ENCODE results near the gene ERC2. TPM values are rescaled to one million over a fixed set of nuclear protein-coding genes. Genes with fewer than 3 reads are reported as not detected.

Gene ERC2
- total RNA-seq, 1 donor from 2014 or later: 0.99 TPM

- no peak overlapping the region for H3K27ac ChIP-seq (replicated peaks)
- H3K4me1 ChIP-seq: no peaks in the 10 kb centered on the region
- intact Hi-C loops (cut with micrococcal nuclease): no loop called here
- no peak overlapping the region for H3K4me3 ChIP-seq
- no peak for TF ChIP-seq CTCF (IDR thresholded peaks at IDR 0.05; ENCODE audit: borderline replicate concordance)
- no peak for DNase-seq
- peaks cover 39% of the 10 kb centered on the region for H3K27me3 ChIP-seq (ENCODE audit: low read depth)
- H3K9me3 ChIP-seq (replicated peaks): no peaks in the 10 kb centered on the region
- no peaks in the 10 kb centered on the region for H3K36me3 ChIP-seq
Observed at GRCh38 chr3:55639896-55640765, 828.1 kb downstream of the ERC2 start.

DNA sequence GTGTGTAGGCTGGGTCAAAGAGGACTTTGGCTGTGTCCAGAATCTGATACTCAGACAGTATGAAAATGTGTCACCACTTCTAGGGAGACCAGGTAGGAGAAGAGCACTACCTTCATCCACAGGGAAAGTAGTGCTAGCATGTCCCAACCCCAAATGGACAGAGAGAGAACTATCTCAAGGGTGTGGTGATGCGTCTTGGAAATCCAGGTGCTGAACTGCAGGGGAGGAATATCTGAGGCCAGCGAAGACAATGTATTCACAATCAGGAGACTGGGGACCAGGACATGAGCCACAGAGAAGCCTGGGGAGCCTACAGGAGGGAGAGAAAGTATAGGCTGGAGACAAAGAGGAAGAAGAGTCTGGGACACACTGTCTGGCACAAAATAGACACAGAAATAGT, 829.1 kb downstream of the ERC2 start:
- Histone ChIP-seq H3K36me3 (no peaks in the 10 kb centered on the region), H3K9me3 (replicated peaks) (no peaks in the 10 kb centered on the region), H3K4me3 (no peak overlapping the region), H3K27me3 (ENCODE audit: low read depth) (peaks cover 39% of the 10 kb centered on the region), H3K27ac (replicated peaks) (no peak overlapping the region), H3K4me1 (no peaks in the 10 kb centered on the region)
- no peak for DNase-seq
- TF ChIP-seq CTCF (IDR thresholded peaks at IDR 0.05; ENCODE audit: borderline replicate concordance): no peak
- intact Hi-C loops (cut with micrococcal nuclease): no loop called here

GRCh38 chr3:55637906-55638638, 830.2 kb downstream of the ERC2 start:
- intact Hi-C loops (cut with micrococcal nuclease): no loop called here
- peaks cover 40% of the 10 kb centered on the region for H3K27me3 ChIP-seq (ENCODE audit: low read depth)
- H3K4me1 ChIP-seq: no peaks in the 10 kb centered on the region
- TF ChIP-seq CTCF (IDR thresholded peaks at IDR 0.05; ENCODE audit: borderline replicate concordance): no peak
- no peaks in the 10 kb centered on the region for H3K9me3 ChIP-seq (replicated peaks)
- no peaks in the 10 kb centered on the region for H3K36me3 ChIP-seq
- no peak overlapping the region for H3K4me3 ChIP-seq
- DNase-seq: no peak
- no peak overlapping the region for H3K27ac ChIP-seq (replicated peaks)

- Histone ChIP-seq H3K9me3 (replicated peaks) (no peaks in the 10 kb centered on the region), H3K27ac (replicated peaks) (no peak overlapping the region), H3K36me3 (no peaks in the 10 kb centered on the region), H3K4me3 (no peak overlapping the region), H3K4me1 (no peaks in the 10 kb centered on the region), H3K27me3 (ENCODE audit: low read depth) (peaks cover 36% of the 10 kb centered on the region)
- TF ChIP-seq CTCF (IDR thresholded peaks at IDR 0.05; ENCODE audit: borderline replicate concordance): no peak
- no peak for DNase-seq
- intact Hi-C loops (cut with micrococcal nuclease): no loop called here
Observed at GRCh38 chr3:55636300-55637195, 831.7 kb downstream of the ERC2 start.

GRCh38 chr3:55634345-55634744, 833.9 kb downstream of the ERC2 start:
- Histone ChIP-seq H3K27ac (replicated peaks) (no peak overlapping the region), H3K4me1 (no peaks in the 10 kb centered on the region), H3K36me3 (no peaks in the 10 kb centered on the region), H3K27me3 (ENCODE audit: low read depth) (peaks cover 30% of the 10 kb centered on the region), H3K9me3 (replicated peaks) (no peaks in the 10 kb centered on the region), H3K4me3 (no peak overlapping the region)
- DNase-seq: no peak
- intact Hi-C loops (cut with micrococcal nuclease): no loop called here
- TF ChIP-seq CTCF (IDR thresholded peaks at IDR 0.05; ENCODE audit: borderline replicate concordance): no peak
